IMR-90 (cell line): ENCODE results near the gene SPARCL1. TPM values are rescaled to one million over a fixed set of nuclear protein-coding genes. Genes with fewer than 3 reads are reported as not detected.

Source experiments
- ATAC-seq: fragments of 200-7000 bp; cut with Tn5 transposase; 2 replicates; pipeline ENCODE4 v1.9.1; 2020; ENCODE audit warnings: low read depth, mild to moderate bottlenecking, moderate library complexity
- BruUV-seq: library from RNA; stranded (reverse); fragments of 400-500 nt; replicated peaks from 2 replicates; lab custom pipeline; 2021; lab: Mats Ljungman, UMichigan
- CTCF ChIA-PET: fragments of 300-600 bp; formaldehyde crosslinking; extraction: SDS; loops from one replicate; lab custom pipeline; 2021; ENCODE audit warnings: antibody characterized with exemption; lab: Yijun Ruan, JAX
- POLR2A ChIA-PET: fragments of 300-600 bp; sonication (Branson Sonifier 250); formaldehyde crosslinking; loops from one replicate; lab custom pipeline; 2022; ENCODE audit warnings: antibody characterized with exemption; ENCODE audit not compliant: unreplicated experiment; lab: Charles Lee
- DNase-seq: peaks from one replicate; pipeline ENCODE4 v3.0.0; 2013
- H2AFZ ChIP-seq: replicated peaks from 2 replicates; pipeline ENCODE3; 2013; ENCODE audit warnings: low read length, mild to moderate bottlenecking; ENCODE audit not compliant: poor library complexity
- H2AK5ac ChIP-seq: 2 replicates; pipeline ENCODE4 v1.6.1; 2013; ENCODE audit warnings: low read depth, low read length, inconsistent platforms
- H2AK9ac ChIP-seq: replicated peaks from 2 replicates; pipeline ENCODE3; 2013; ENCODE audit warnings: mild to moderate bottlenecking, low read depth, low read length, moderate library complexity; ENCODE audit not compliant: poor library complexity
- H2BK120ac ChIP-seq: 2 replicates; pipeline ENCODE4 v1.6.1; 2013; ENCODE audit warnings: low read depth, low read length, inconsistent platforms
- H2BK15ac ChIP-seq: 3 replicates; pipeline ENCODE4 v1.6.1; 2013; ENCODE audit warnings: low read depth, low read length, inconsistent platforms
- H2BK20ac ChIP-seq: 2 replicates; pipeline ENCODE4 v1.6.1; 2013; ENCODE audit warnings: low read depth, mild to moderate bottlenecking, inconsistent platforms, low read length, moderate library complexity
- H2BK5ac ChIP-seq: 2 replicates; pipeline ENCODE4 v1.6.1; 2013; ENCODE audit warnings: mild to moderate bottlenecking, low read depth, low read length, inconsistent platforms; ENCODE audit not compliant: poor library complexity, severe bottlenecking
- H3K14ac ChIP-seq: replicated peaks from 2 replicates; pipeline ENCODE4 v1.6.1; 2013; ENCODE audit warnings: low read depth, low read length, inconsistent platforms
- H3K18ac ChIP-seq: 2 replicates; pipeline ENCODE4 v1.6.1; 2013; ENCODE audit warnings: low read depth, low read length, control low read depth
- H3K23ac ChIP-seq: 2 replicates; pipeline ENCODE4 v1.6.1; 2013; ENCODE audit warnings: low read depth, low read length, inconsistent platforms
- H3K27ac ChIP-seq: 2 replicates; pipeline ENCODE4 v1.5.1; 2013; ENCODE audit warnings: mild to moderate bottlenecking, control low read depth, low read length; ENCODE audit not compliant: insufficient read depth
- H3K27me3 ChIP-seq: 2 replicates; pipeline ENCODE4 v1.6.1; 2013; ENCODE audit warnings: low read length; ENCODE audit not compliant: control insufficient read depth, insufficient read depth
- H3K36me3 ChIP-seq: 2 replicates; pipeline ENCODE4 v1.6.1; 2013; ENCODE audit warnings: low read length, mixed read lengths; ENCODE audit not compliant: control insufficient read depth, insufficient read depth
- H3K4ac ChIP-seq: 2 replicates; pipeline ENCODE4 v1.6.1; 2013; ENCODE audit warnings: low read depth, low read length, inconsistent platforms
- H3K4me1 ChIP-seq: 2 replicates; pipeline ENCODE4 v1.6.1; 2013; ENCODE audit warnings: low read length, mixed read lengths; ENCODE audit not compliant: control insufficient read depth, insufficient read depth
- H3K4me2 ChIP-seq: 2 replicates; pipeline ENCODE4 v1.6.1; 2013; ENCODE audit warnings: low read depth, mild to moderate bottlenecking, control low read depth, low read length, moderate library complexity
- H3K4me3 ChIP-seq: 2 replicates; pipeline ENCODE4 v1.5.1; 2013; ENCODE audit warnings: low read depth, mild to moderate bottlenecking, control low read depth, low read length, moderate library complexity; ENCODE audit not compliant: insufficient read depth
- H3K56ac ChIP-seq: 2 replicates; pipeline ENCODE4 v1.6.1; 2013; ENCODE audit warnings: low read length, inconsistent platforms; ENCODE audit not compliant: insufficient read depth; ENCODE audit errors: extremely low read depth
- H3K79me1 ChIP-seq, 2 experiments: 2 replicates each; pipeline ENCODE4 v1.6.1; 2013; ENCODE audit warnings: low read length in 2 of 2, inconsistent platforms in 1 of 2, low read depth in 1 of 2
- H3K9ac ChIP-seq: 2 replicates; pipeline ENCODE4 v1.6.1; 2013; ENCODE audit warnings: low read depth, low read length, control low read depth
- H3K9me1 ChIP-seq: 2 replicates; pipeline ENCODE4 v1.6.1; 2013; ENCODE audit warnings: low read length, inconsistent platforms; ENCODE audit not compliant: insufficient read depth
- H3K9me3 ChIP-seq: 2 replicates; pipeline ENCODE4 v1.6.1; 2013; ENCODE audit warnings: low read length; ENCODE audit not compliant: control insufficient read depth, insufficient read depth
- H4K20me1 ChIP-seq: 2 replicates; pipeline ENCODE4 v1.6.1; 2013; ENCODE audit warnings: low read length, inconsistent platforms; ENCODE audit not compliant: insufficient read depth
- H4K5ac ChIP-seq: 2 replicates; pipeline ENCODE4 v1.6.1; 2013; ENCODE audit warnings: mild to moderate bottlenecking, low read depth, low read length, control low read depth
- H4K8ac ChIP-seq, 2 experiments: 2 replicates each; pipeline ENCODE4 v1.6.1; 2013; ENCODE audit warnings: low read depth in 2 of 2, low read length in 2 of 2, control low read depth in 1 of 2, inconsistent platforms in 1 of 2
- H4K91ac ChIP-seq: 2 replicates; pipeline ENCODE4 v1.6.1; 2013; ENCODE audit warnings: low read depth, low read length, inconsistent platforms; ENCODE audit not compliant: insufficient read depth
- BHLHE40 ChIP-seq: fragments of 150-350 bp; IDR thresholded peaks from 2 replicates; pipeline ENCODE4 v1.6.1; 2016; ENCODE audit warnings: mild to moderate bottlenecking, low read depth, low read length
- CEBPB ChIP-seq: IDR thresholded peaks from 2 replicates; pipeline ENCODE4 v1.6.1; 2012; ENCODE audit warnings: low read depth, low read length, improper control_type of control experiment
- CHD1 ChIP-seq: IDR thresholded peaks from 2 replicates; pipeline ENCODE4 v1.6.1; 2012; ENCODE audit warnings: low read depth, low read length, improper control_type of control experiment
- FOS ChIP-seq: fragments of 150-350 bp; IDR thresholded peaks from 2 replicates; pipeline ENCODE4 v1.6.1; 2016; ENCODE audit warnings: low read depth, low read length
- MAFK ChIP-seq: IDR thresholded peaks from 2 replicates; pipeline ENCODE4 v1.6.1; 2012; ENCODE audit warnings: low read depth, low read length, improper control_type of control experiment
- MAZ ChIP-seq: IDR thresholded peaks from 2 replicates; pipeline ENCODE4 v1.6.1; 2012; ENCODE audit warnings: low read depth, mild to moderate bottlenecking, low read length, improper control_type of control experiment, moderate library complexity, borderline replicate concordance
- MXI1 ChIP-seq: IDR thresholded peaks from 2 replicates; pipeline ENCODE4 v1.6.1; 2012; ENCODE audit warnings: low read depth, mild to moderate bottlenecking, low read length, moderate library complexity, borderline replicate concordance
- NFE2L2 ChIP-seq: fragments of 150-350 bp; IDR thresholded peaks from 2 replicates; pipeline ENCODE4 v1.6.1; 2016; ENCODE audit warnings: low read depth, mild to moderate bottlenecking, low read length
- POLR2A ChIP-seq: IDR thresholded peaks from 2 replicates; pipeline ENCODE4 v1.6.1; 2012; ENCODE audit warnings: mild to moderate bottlenecking, low read depth, low read length
- RAD21 ChIP-seq: IDR thresholded peaks from 2 replicates; pipeline ENCODE4 v1.6.1; 2012; ENCODE audit warnings: low read length, improper control_type of control experiment
- RCOR1 ChIP-seq: IDR thresholded peaks from 2 replicates; pipeline ENCODE4 v1.6.1; 2012; ENCODE audit warnings: mild to moderate bottlenecking, low read length, improper control_type of control experiment; ENCODE audit not compliant: insufficient replicate concordance
- RFX5 ChIP-seq: IDR thresholded peaks from 2 replicates; pipeline ENCODE4 v1.8.0; 2012; ENCODE audit warnings: low read depth, mild to moderate bottlenecking, low read length, moderate library complexity
- SMC3 ChIP-seq: fragments of 150-350 bp; IDR thresholded peaks from 2 replicates; pipeline ENCODE4 v1.6.1; 2016; ENCODE audit warnings: low read depth, mild to moderate bottlenecking, antibody characterized with exemption, low read length, moderate library complexity
- dilution Hi-C: fragments of 300-500 bp; cut with HindIII; formaldehyde crosslinking; loops from one replicate; pipeline ENCODE4 v1.14.3; 2018; ENCODE audit warnings: low sequenced_read_pairs; ENCODE audit not compliant: unreplicated experiment
- in situ Hi-C: fragments of 300-500 bp; cut with MboI; formaldehyde crosslinking; loops from 3 replicates; pipeline ENCODE4 v1.14.3; 2019; ENCODE audit warnings: low sequenced_read_pairs, inconsistent platforms, mixed read lengths
- intact Hi-C: fragments of 100-400 bp; cut with micrococcal nuclease; formaldehyde crosslinking; loops from 2 replicates; pipeline ENCODE4 v1.10.0; 2022
- polyA plus RNA-seq, 3 experiments: library from polyadenylated mRNA; depleted of rRNA; stranded (reverse); fragments of >200 nt; gene quantifications; 2 replicates each; pipeline ENCODE4 v1.2.3, GENCODE V29; 2012; ENCODE audit warnings: low replicate concordance in 1 of 3
- total RNA-seq: library from RNA; depleted of rRNA; stranded (reverse); fragments of >200 nt; gene quantifications from 2 replicates; pipeline ENCODE4 v1.2.3, GENCODE V29; 2012
- TF ChIP-seq, protein P1 (sequence below): conservative IDR thresholded peaks from 2 replicates; pipeline ENCODE4 v1.5.1; 2012; ENCODE audit warnings: mild to moderate bottlenecking, low read depth, low read length, improper control_type of control experiment
- TF ChIP-seq, protein P2 (sequence below): fragments of 150-350 bp; IDR thresholded peaks from 2 replicates; pipeline ENCODE4 v1.6.1; 2016; ENCODE audit warnings: low read depth, mild to moderate bottlenecking, low read length, moderate library complexity, borderline replicate concordance
- TF ChIP-seq, protein P3 (sequence below): fragments of 150-350 bp; IDR thresholded peaks from 2 replicates; pipeline ENCODE4 v1.6.1; 2017; ENCODE audit warnings: mild to moderate bottlenecking, antibody characterized with exemption, low read length, low read depth

Gene SPARCL1
- total and polyA plus RNA-seq, 2 of the 4 experiments (the other 2 are of a cell fraction) = not detected

DNA sequence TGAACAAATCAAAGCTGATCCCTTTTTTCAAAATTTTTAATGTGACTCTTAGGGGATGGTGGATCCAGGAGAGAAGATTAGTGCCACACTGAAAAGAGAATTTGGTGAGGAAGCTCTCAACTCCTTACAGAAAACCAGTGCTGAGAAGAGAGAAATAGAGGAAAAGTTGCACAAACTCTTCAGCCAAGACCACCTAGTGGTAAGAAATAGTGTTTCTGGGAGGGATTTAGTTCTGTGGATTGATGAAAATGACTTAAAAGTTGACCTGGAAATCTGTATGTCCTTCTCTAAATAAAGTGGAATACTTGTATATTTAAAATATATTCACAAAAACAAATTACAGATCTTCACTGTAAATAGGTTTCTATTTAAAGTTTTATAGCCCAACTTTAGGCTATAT lies 77.6 kb downstream of the SPARCL1 start:
- Histone ChIP-seq H3K18ac (no peak overlapping the region), H4K5ac (no peak overlapping the region), H3K36me3 (peaks cover 13% of the 10 kb centered on the region), H4K20me1 (no peaks in the 10 kb centered on the region), H3K9me1 (no peaks in the 10 kb centered on the region), H3K79me1 (no peaks in the 10 kb centered on the region; a peak in 2 of 4 replicates), H2AK9ac (no peak overlapping the region), H4K8ac (no peak overlapping the region), H3K4me3 (no peak overlapping the region), H3K23ac (no peak overlapping the region), H3K4me1 (no peaks in the 10 kb centered on the region), H2AK5ac (no peak overlapping the region), H3K4ac (no peak overlapping the region), H3K27ac (no peak overlapping the region), H2BK15ac (no peak overlapping the region), H2BK120ac (no peak overlapping the region), H3K4me2 (no peak overlapping the region), H3K27me3 (no peaks in the 10 kb centered on the region), H4K91ac (no peak overlapping the region), H3K9me3 (no peaks in the 10 kb centered on the region), H3K14ac (no peak overlapping the region), H2BK5ac (no peak overlapping the region), H2BK20ac (no peak overlapping the region), H2AFZ (no peak overlapping the region), H3K56ac (no peak overlapping the region), H3K9ac (no peak overlapping the region)
- ChIA-PET CTCF (interaction anchor here (0.6 to 0.8 kb wide), 2 partner anchors 8 to 147 kb away, joined by 3 to 4 read pairs; no protein-coding TSS in a partner anchor), POLR2A (no interaction called here)
- BruUV-seq = no TSS peak
- DNase-seq = no peak
- ATAC-seq = no peak
- dilution Hi-C loops = no loop called here
- TF ChIP-seq NFE2L2 (no peak), RAD21 (no peak), MAFK (no peak), FOS (no peak), MAZ (no peak), CHD1 (no peak), RCOR1 (no peak), POLR2A (no peak), BHLHE40 (no peak), RFX5 (no peak), CEBPB (no peak), SMC3 (no peak), MXI1 (no peak)
- TF ChIP-seq, protein P1, sequence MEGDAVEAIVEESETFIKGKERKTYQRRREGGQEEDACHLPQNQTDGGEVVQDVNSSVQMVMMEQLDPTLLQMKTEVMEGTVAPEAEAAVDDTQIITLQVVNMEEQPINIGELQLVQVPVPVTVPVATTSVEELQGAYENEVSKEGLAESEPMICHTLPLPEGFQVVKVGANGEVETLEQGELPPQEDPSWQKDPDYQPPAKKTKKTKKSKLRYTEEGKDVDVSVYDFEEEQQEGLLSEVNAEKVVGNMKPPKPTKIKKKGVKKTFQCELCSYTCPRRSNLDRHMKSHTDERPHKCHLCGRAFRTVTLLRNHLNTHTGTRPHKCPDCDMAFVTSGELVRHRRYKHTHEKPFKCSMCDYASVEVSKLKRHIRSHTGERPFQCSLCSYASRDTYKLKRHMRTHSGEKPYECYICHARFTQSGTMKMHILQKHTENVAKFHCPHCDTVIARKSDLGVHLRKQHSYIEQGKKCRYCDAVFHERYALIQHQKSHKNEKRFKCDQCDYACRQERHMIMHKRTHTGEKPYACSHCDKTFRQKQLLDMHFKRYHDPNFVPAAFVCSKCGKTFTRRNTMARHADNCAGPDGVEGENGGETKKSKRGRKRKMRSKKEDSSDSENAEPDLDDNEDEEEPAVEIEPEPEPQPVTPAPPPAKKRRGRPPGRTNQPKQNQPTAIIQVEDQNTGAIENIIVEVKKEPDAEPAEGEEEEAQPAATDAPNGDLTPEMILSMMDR = no peak
- TF ChIP-seq, protein P2, sequence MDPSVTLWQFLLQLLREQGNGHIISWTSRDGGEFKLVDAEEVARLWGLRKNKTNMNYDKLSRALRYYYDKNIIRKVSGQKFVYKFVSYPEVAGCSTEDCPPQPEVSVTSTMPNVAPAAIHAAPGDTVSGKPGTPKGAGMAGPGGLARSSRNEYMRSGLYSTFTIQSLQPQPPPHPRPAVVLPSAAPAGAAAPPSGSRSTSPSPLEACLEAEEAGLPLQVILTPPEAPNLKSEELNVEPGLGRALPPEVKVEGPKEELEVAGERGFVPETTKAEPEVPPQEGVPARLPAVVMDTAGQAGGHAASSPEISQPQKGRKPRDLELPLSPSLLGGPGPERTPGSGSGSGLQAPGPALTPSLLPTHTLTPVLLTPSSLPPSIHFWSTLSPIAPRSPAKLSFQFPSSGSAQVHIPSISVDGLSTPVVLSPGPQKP = no peak
- TF ChIP-seq, protein P3, sequence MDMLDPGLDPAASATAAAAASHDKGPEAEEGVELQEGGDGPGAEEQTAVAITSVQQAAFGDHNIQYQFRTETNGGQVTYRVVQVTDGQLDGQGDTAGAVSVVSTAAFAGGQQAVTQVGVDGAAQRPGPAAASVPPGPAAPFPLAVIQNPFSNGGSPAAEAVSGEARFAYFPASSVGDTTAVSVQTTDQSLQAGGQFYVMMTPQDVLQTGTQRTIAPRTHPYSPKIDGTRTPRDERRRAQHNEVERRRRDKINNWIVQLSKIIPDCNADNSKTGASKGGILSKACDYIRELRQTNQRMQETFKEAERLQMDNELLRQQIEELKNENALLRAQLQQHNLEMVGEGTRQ = no peak
- intact Hi-C loops = no loop called here
- in situ Hi-C loops = loop anchor here (10.0 to 25.0 kb wide), 2 partner anchors 287 to 539 kb away; no protein-coding TSS in a partner anchor
